A549 (cell line): ENCODE data around the gene UCN. TPM values are rescaled to one million over a fixed set of nuclear protein-coding genes. Genes with fewer than 3 reads are reported as not detected.
A peak's percentile ranks its signal among the peaks of the same experiment; 100 is the strongest.
"Not testable (repeated sequence)": the region's sequence is repeated elsewhere in the genome, so short reads cannot be mapped to it uniquely, and the experiment has no call there.

Source experiments
- ATAC-seq, 2 experiments: fragments of 200-7000 bp in 1 of 2; fragments of >200 bp in 1 of 2; cut with Nextera tagmentation in 1 of 2; cut with Tn5 transposase in 1 of 2; 3 replicates each; pipeline versions ENCODE4 v1.8.0 to v1.9.1; 2018 to 2020; ENCODE audit warnings: mild to moderate bottlenecking in 1 of 2, moderate library complexity in 1 of 2
- CTCF ChIA-PET: fragments of 300-600 bp; sonication (Branson Sonifier 250); formaldehyde crosslinking; extraction: SDS; loops from one replicate; lab custom pipeline; 2021; ENCODE audit warnings: antibody characterized with exemption, inconsistent platforms; lab: Yijun Ruan, JAX
- POLR2A ChIA-PET: fragments of 350-600 bp; formaldehyde crosslinking; extraction: SDS; loops from one replicate; lab custom pipeline; 2021; ENCODE audit warnings: antibody characterized with exemption, inconsistent platforms; lab: Yijun Ruan, JAX
- DNase-seq, 2 experiments: peaks; one replicate each; pipeline versions ENCODE4 v3.0.0 to v3.0.0-alpha.2; 2011 to 2016; ENCODE audit warnings: low read depth in 1 of 2, low spot score in 1 of 2
- FAIRE-seq: peaks from 2 replicates; lab custom pipeline; 2011; peaks lifted over from hg19 to GRCh38; lab: Jason Lieb, UNC
- H3K27ac ChIP-seq, 2 experiments: fragments of >200 bp; sonication (Bioruptor Twin); formaldehyde crosslinking; 3 replicates each; pipeline ENCODE4 v1.5.1; 2016 to 2017
- H3K4me1 ChIP-seq: fragments of >200 bp; sonication (Bioruptor Twin); formaldehyde crosslinking; 3 replicates; pipeline ENCODE4 v1.6.1; 2016
- H3K4me2 ChIP-seq: fragments of >200 bp; sonication (Bioruptor Twin); formaldehyde crosslinking; 3 replicates; pipeline ENCODE4 v1.6.1; 2016
- H3K4me3 ChIP-seq: fragments of >200 bp; sonication (Bioruptor Twin); formaldehyde crosslinking; 3 replicates; pipeline ENCODE4 v1.5.1; 2016
- H3K9me3 ChIP-seq: fragments of >200 bp; sonication (Bioruptor Twin); formaldehyde crosslinking; 3 replicates; pipeline ENCODE4 v1.6.1; 2016
- CBX8 ChIP-seq: fragments of 200-600 bp; sonication (generic); IDR thresholded peaks from 2 replicates; pipeline ENCODE4 v1.6.1; 2016
- CEBPB ChIP-seq, 2 experiments: fragments of >200 bp in 1 of 2; sonication (Bioruptor Twin) in 1 of 2; formaldehyde crosslinking in 1 of 2; IDR thresholded peaks; 2 replicates each; pipeline ENCODE4 v1.6.1; 2012 to 2016
- EHMT2 ChIP-seq: fragments of 200-600 bp; sonication (generic); IDR thresholded peaks from 2 replicates; pipeline ENCODE4 v1.6.1; 2016; ENCODE audit warnings: antibody characterized with exemption, low read depth, mild to moderate bottlenecking, moderate library complexity
- ESRRA ChIP-seq: fragments of 150-350 bp; IDR thresholded peaks from 2 replicates; pipeline ENCODE4 v1.6.1; 2014; ENCODE audit warnings: mild to moderate bottlenecking, low read length, borderline replicate concordance
- FOSB ChIP-seq: fragments of 250-450 bp; sonication (Bioruptor Pico); IDR thresholded peaks from 2 replicates; pipeline ENCODE4 v1.5.0; 2020; ENCODE audit warnings: mild to moderate bottlenecking, moderate library complexity
- HDAC2 ChIP-seq: fragments of 200-600 bp; sonication (generic); IDR thresholded peaks from 2 replicates; pipeline ENCODE4 v1.6.1; 2016
- HEYL ChIP-seq: fragments of 250-450 bp; sonication (Bioruptor Pico); IDR thresholded peaks from 2 replicates; pipeline ENCODE4 v1.8.0; 2021; ENCODE audit warnings: mild to moderate bottlenecking, moderate library complexity
- HMGXB4 ChIP-seq: fragments of 250-450 bp; sonication (Bioruptor Pico); IDR thresholded peaks from 2 replicates; pipeline ENCODE4 v1.5.0; 2021; ENCODE audit warnings: mild to moderate bottlenecking, moderate library complexity, borderline replicate concordance
- HOXA7 ChIP-seq: fragments of 250-450 bp; sonication (Bioruptor Pico); IDR thresholded peaks from 2 replicates; pipeline ENCODE4 v1.5.0; 2020; ENCODE audit warnings: mild to moderate bottlenecking, moderate library complexity
- HOXB13 ChIP-seq: fragments of 250-450 bp; sonication (Bioruptor Pico); IDR thresholded peaks from 2 replicates; pipeline ENCODE4 v1.5.0; 2020; ENCODE audit warnings: low read depth, mild to moderate bottlenecking, moderate library complexity
- KDM5A ChIP-seq: fragments of 200-600 bp; sonication (generic); IDR thresholded peaks from 2 replicates; pipeline ENCODE4 v1.6.1; 2016; ENCODE audit warnings: antibody characterized with exemption, mild to moderate bottlenecking
- MAFK ChIP-seq: fragments of 450-650 bp; IDR thresholded peaks from 2 replicates; pipeline ENCODE4 v1.6.1; 2014; ENCODE audit not compliant: partially characterized antibody
- MAZ ChIP-seq: fragments of 150-350 bp; IDR thresholded peaks from 2 replicates; pipeline ENCODE4 v1.6.1; 2014; ENCODE audit warnings: antibody characterized with exemption, low read depth, low read length, borderline replicate concordance
- NFE2L2 ChIP-seq: fragments of 150-350 bp; conservative IDR thresholded peaks from 2 replicates; pipeline ENCODE4 v1.6.1; 2014; ENCODE audit warnings: low read length
- POLR2A ChIP-seq: IDR thresholded peaks from 2 replicates; pipeline ENCODE4 v1.6.1; 2012; ENCODE audit warnings: mild to moderate bottlenecking, low read length
- POLR2AphosphoS2 ChIP-seq: conservative IDR thresholded peaks from 2 replicates; pipeline ENCODE4 v1.6.1; 2012; ENCODE audit warnings: low read length, improper control_type of control experiment, inconsistent platforms
- RARB ChIP-seq: fragments of 250-450 bp; sonication (Bioruptor Pico); IDR thresholded peaks from 2 replicates; pipeline ENCODE4 v1.8.0; 2021; ENCODE audit warnings: mild to moderate bottlenecking, moderate library complexity
- REST ChIP-seq: fragments of 200-600 bp; sonication (generic); IDR thresholded peaks from 2 replicates; pipeline ENCODE4 v1.6.1; 2016; ENCODE audit warnings: antibody characterized with exemption, mild to moderate bottlenecking, moderate library complexity
- SREBF2 ChIP-seq: fragments of 450-650 bp; IDR thresholded peaks from 2 replicates; pipeline ENCODE4 v1.6.1; 2014; ENCODE audit warnings: mild to moderate bottlenecking, moderate library complexity
- USF2 ChIP-seq: fragments of 450-650 bp; IDR thresholded peaks from 2 replicates; pipeline ENCODE4 v1.6.1; 2014; ENCODE audit warnings: antibody characterized with exemption
- ZFP36 ChIP-seq: fragments of 450-650 bp; IDR thresholded peaks from 2 replicates; pipeline ENCODE4 v1.6.1; 2014; ENCODE audit warnings: borderline replicate concordance; ENCODE audit not compliant: partially characterized antibody
- ZNF302 ChIP-seq: fragments of 250-450 bp; sonication (Bioruptor Pico); IDR thresholded peaks from 2 replicates; pipeline ENCODE4 v1.9.0; 2021; ENCODE audit warnings: inconsistent platforms, mild to moderate bottlenecking, moderate library complexity
- WGBS: methylation state at CpG from one replicate; pipeline ENCODE4 v1.1.6; 2017; ENCODE audit errors: missing lambda C conversion rate; 5-methylcytosine and 5-hydroxymethylcytosine counted together
- polyA plus RNA-seq, 4 experiments: library from polyadenylated mRNA; depleted of rRNA in 3 of 4; stranded (reverse); fragments of >200 nt; fragmentation: RNase III in 1 of 4; extraction: RNeasy Plus Mini Kit Qiagen cat#74134 plus additional on column Dnase treatment in 1 of 4; gene quantifications; 2 replicates in 3 of 4; 3 replicates in 1 of 4; pipeline ENCODE4 v1.2.3, GENCODE V29; 2011 to 2017

UCN gene
- polyA plus RNA-seq, 2 of the 4 experiments (the other 2 are of a cell fraction): 0.76 to 1.0 TPM

DNA sequence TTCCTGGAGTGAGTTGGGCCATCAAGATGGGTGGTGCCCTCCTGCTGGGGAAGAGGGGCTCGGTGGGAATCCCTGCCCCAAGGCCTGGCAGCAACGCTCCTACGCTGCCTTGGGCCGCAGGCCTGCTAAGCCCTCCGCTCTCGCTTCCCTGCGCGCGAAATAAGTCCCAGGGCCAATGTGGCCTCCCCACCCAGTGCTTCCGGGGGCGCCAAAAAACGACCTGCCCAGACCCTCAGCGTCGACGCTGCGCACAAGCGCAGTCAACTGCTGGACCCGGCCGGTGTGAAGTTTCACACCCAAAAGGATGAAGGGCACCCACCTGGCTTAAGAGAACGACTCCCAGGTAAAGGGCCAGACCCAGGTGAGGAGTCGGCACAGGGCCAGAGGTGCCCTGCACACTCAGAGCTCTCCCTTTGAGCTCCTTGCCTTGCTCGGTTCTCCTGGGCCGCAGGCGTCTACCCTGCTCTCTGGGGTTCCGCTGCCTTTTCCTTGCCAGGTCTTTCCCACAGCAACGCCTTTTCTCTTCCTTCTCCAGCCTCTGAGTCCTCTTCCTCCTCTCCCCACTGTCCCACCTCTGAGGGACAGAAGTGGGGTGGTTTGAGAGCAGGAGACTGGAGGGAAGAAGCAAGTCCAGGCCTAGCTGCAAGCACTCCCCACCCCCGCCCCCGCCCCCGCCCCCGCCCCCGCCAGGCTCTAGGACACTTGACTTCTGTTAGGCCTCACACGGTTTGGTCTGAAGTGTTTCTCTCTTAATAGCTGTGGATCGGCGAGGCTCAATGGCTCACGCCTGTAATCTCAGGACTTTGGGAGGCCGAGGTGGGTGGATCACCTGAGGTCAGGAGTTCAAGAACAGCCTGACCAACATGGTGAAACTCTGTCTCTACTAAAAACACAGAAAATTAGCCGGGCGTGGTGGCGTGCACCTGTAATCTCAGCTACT is 32.8 kb downstream of the UCN start, which contains the start of gene DNAJC5G (continued):
- TF ChIP-seq SREBF2 (no peak), ZFP36 (no peak), KDM5A (no peak), RARB (CRISPR knock-in tag) (no peak), USF2 (no peak), FOSB (CRISPR knock-in tag) (no peak), POLR2A (no peak), HOXB13 (CRISPR knock-in tag) (no peak), CBX8 (no peak)

GRCh38 chr2:27272537-27273522 is 35.4 kb downstream of the UCN start:
- not testable (repeated sequence) for ATAC-seq, H3K4me1 ChIP-seq, H3K4me3 ChIP-seq, H3K27ac ChIP-seq, FAIRE-seq, H3K4me2 ChIP-seq, DNase-seq, H3K9me3 ChIP-seq
- 82% methylated on average over 15 of the region's 15 CpGs for WGBS
- ChIA-PET POLR2A (interaction anchor here (0.7 kb wide), 2 partner anchors 9 to 20 kb away, joined by 4 to 5 read pairs; no protein-coding TSS in a partner anchor), CTCF (interaction anchor here (0.6 to 14.1 kb wide), 14 partner anchors 7 to 1237 kb away, joined by 3 to 302 read pairs (median 4); partner anchors contain the start of genes DNAJC5G, KHK, SLC30A3 and TRIM54)

DNA sequence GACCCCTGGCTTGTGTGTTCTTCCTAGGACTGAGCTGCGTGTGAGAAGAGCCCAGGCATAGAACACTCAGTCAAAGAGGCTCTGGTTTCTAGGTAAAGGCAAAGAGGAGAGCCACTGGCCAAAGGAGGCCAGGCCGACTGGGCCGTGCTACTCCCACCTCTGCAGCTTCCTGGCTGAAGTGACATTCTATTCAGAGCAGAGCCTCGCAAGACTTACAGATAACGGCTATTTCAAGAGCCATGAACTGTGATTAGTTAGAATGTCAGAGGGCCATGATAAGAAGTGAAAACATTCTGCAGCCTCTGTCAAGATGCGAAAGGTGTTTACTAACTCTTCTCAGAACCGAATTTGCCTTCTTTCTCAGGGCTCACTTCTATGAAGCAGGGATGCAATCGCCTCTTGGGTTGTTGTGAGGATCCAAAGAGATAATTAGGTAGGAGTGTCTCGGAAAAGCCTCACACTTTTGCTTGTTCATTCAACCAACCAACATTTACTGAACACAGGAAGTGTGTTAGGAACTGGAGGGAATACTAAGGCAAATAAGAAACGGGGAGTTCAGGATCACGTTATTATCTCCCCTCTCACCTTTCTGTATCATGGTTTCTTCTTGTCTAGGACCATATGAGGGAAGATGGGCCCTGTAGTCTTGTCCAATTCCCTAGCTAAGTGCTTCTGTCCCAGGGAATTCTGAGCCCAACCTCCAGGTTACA is 36.5 kb downstream of the UCN start:
- ChIA-PET POLR2A (interaction anchor here (0.7 kb wide), 1 partner anchor 8 kb away, joined by 5 read pairs; no protein-coding TSS in a partner anchor), CTCF (interaction anchor here (0.6 to 14.1 kb wide), 11 partner anchors 9 to 287 kb away, joined by 3 to 302 read pairs (median 3); partner anchors contain the start of genes DNAJC5G, SLC30A3 and TRIM54)
- Histone ChIP-seq H3K27ac (no peak overlapping the region), H3K9me3 (no peaks in the 10 kb centered on the region), H3K4me3 (no peak overlapping the region), H3K4me2 (no peak overlapping the region), H3K4me1 (no peaks in the 10 kb centered on the region)
- FAIRE-seq (no peak), ATAC-seq (peak; percentile 26 to 30; a peak in 2 of 6 replicates), DNase-seq (no peak)
- TF ChIP-seq ESRRA (no peak), MAFK (no peak), REST (no peak), KDM5A (no peak), HEYL (CRISPR knock-in tag) (no peak), ZNF302 (CRISPR knock-in tag) (no peak), POLR2AphosphoS2 (no peak), NFE2L2 (no peak), HOXA7 (no peak), HDAC2 (no peak), CEBPB (IDR thresholded peaks at IDR 0.05) (no peak), CBX8 (no peak), EHMT2 (no peak), HOXB13 (CRISPR knock-in tag) (no peak), HMGXB4 (CRISPR knock-in tag) (no peak), USF2 (no peak), MAZ (no peak)
- WGBS: 71% methylated on average over 11 of the region's 11 CpGs
